ENCODE results near the gene TOMT.
"Not testable (repeated sequence)": the region's sequence is repeated elsewhere in the genome, so short reads cannot be mapped to it uniquely, and the experiment has no call there.

GRCh38 chr11:72142543-72142942 lies 36.8 kb downstream of the TOMT start:
- not testable (repeated sequence) for TF ChIP-seq CTCF, EZH2 (IDR thresholded peaks at IDR 0.05)

Data from neural progenitor cell (in vitro differentiated cells).